Cardiac fibroblast (primary cell): ENCODE measurements around the gene DIP2C.

Experiments used
- DNase-seq, 2 donors: peaks; one replicate each; pipeline versions ENCODE4 v3.0.0 to v3.0.0-alpha.2; 2010; ENCODE audit warnings: low read depth in 2 of 2
- H3K4me3 ChIP-seq, 2 donors: replicated peaks in 1 of 2; 1 replicate in 1 of 2; 2 replicates in 1 of 2; pipeline ENCODE4 v1.5.1; 2011; ENCODE audit warnings: low read depth in 2 of 2, low read length in 2 of 2, mild to moderate bottlenecking in 2 of 2, moderate library complexity in 1 of 2
- TF ChIP-seq, protein P1 (sequence below): IDR thresholded peaks from one replicate; pipeline ENCODE4 v1.5.1; 2011; ENCODE audit warnings: low read depth, mild to moderate bottlenecking, low read length, inconsistent platforms

DIP2C gene

GRCh38 chr10:525565-526315 is 163.7 kb downstream of the DIP2C start:
- no peak overlapping the region for H3K4me3 ChIP-seq
- TF ChIP-seq, protein P1, sequence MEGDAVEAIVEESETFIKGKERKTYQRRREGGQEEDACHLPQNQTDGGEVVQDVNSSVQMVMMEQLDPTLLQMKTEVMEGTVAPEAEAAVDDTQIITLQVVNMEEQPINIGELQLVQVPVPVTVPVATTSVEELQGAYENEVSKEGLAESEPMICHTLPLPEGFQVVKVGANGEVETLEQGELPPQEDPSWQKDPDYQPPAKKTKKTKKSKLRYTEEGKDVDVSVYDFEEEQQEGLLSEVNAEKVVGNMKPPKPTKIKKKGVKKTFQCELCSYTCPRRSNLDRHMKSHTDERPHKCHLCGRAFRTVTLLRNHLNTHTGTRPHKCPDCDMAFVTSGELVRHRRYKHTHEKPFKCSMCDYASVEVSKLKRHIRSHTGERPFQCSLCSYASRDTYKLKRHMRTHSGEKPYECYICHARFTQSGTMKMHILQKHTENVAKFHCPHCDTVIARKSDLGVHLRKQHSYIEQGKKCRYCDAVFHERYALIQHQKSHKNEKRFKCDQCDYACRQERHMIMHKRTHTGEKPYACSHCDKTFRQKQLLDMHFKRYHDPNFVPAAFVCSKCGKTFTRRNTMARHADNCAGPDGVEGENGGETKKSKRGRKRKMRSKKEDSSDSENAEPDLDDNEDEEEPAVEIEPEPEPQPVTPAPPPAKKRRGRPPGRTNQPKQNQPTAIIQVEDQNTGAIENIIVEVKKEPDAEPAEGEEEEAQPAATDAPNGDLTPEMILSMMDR = no peak
- peak in 1 of 2 donors; percentile 22 for DNase-seq

DNA sequence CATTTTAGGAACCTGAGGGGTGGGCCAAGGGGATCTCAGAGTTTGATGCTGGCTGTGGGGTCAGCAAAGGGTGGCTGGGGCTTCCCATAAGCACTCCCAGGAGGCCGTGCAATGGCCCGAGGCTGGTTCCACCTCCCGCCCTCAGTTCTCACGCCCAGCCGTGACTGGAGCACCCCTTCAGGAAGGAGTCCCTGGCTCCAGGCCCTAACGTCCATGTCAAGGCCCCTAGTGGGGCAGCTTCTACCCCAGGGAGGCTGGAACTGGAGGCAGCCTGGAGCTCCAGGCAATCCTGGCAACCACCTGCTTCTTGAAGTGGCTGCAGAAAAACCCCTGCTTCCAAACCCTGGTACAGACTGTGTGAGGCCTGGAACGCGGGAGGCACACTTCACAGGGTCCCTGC is 165.5 kb downstream of the DIP2C start:
- TF ChIP-seq, protein P1 = no peak
- DNase-seq = no peak
- H3K4me3 ChIP-seq = no peak overlapping the region

DNA sequence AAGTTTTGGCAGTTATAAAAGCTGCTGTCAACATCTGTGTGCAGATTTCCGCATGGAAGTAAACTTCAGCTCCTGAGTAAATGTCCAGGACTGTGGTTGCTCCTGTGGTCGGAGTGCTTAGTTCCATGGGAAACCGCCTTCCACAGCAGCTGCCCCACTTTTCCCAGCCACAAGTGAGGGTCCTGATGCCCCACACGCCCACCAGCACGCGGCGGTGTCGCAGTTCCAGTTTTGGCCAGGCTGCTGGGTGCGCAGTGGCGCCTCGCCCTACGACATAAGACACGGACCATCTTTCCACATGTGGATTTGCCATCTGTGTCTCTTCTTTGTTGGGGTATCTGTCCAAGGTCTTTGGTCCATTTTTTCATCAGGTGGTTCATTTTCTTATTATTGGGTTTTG is 167.1 kb downstream of the DIP2C start:
- no peak for DNase-seq
- no peak overlapping the region for H3K4me3 ChIP-seq
- TF ChIP-seq, protein P1 = no peak

- H3K4me3 ChIP-seq = no peak overlapping the region
- DNase-seq = no peak
- TF ChIP-seq, protein P1 = no peak
Measured at GRCh38 chr10:521261-522250, 167.9 kb downstream of the DIP2C start.

- peak in 1 of 2 donors; percentile 60 for DNase-seq
- no peak overlapping the region for H3K4me3 ChIP-seq
- TF ChIP-seq, protein P1 = no peak
Measured at GRCh38 chr10:520402-520787, 169.1 kb downstream of the DIP2C start.

GRCh38 chr10:519716-520401 is 169.6 kb downstream of the DIP2C start:
- H3K4me3 ChIP-seq = no peak overlapping the region
- TF ChIP-seq, protein P1 = no peak
- no peak for DNase-seq
